Osteoblast (primary cell): ENCODE data around the gene BACE1-AS. TPM values are rescaled to one million over a fixed set of nuclear protein-coding genes. Genes with fewer than 3 reads are reported as not detected.
A peak's percentile ranks its signal among the peaks of the same experiment; 100 is the strongest.

Experiments used
- DNase-seq: peaks from one replicate; pipeline ENCODE4 v3.0.0; 2011; ENCODE audit warnings: low spot score, mixed read lengths; ENCODE audit not compliant: insufficient read length; ENCODE audit errors: missing footprints
- H2AFZ ChIP-seq: 2 replicates; pipeline ENCODE4 v1.6.0; 2011; ENCODE audit warnings: mild to moderate bottlenecking, low read length
- H3K27ac ChIP-seq: 2 replicates; pipeline ENCODE4 v1.5.1; 2011; ENCODE audit warnings: mild to moderate bottlenecking, low read depth, low read length, moderate library complexity
- H3K27me3 ChIP-seq: 2 replicates; pipeline ENCODE4 v1.6.0; 2012; ENCODE audit warnings: mild to moderate bottlenecking, control low read depth, inconsistent platforms, low read length, moderate library complexity; ENCODE audit not compliant: insufficient read depth
- H3K36me3 ChIP-seq: 2 replicates; pipeline ENCODE4 v1.5.1; 2011; ENCODE audit warnings: mild to moderate bottlenecking, low read length, control low read depth, moderate library complexity; ENCODE audit not compliant: insufficient read depth
- H3K4me1 ChIP-seq: 2 replicates; pipeline ENCODE4 v1.5.1; 2011; ENCODE audit warnings: mild to moderate bottlenecking, low read length, control low read depth, moderate library complexity; ENCODE audit not compliant: insufficient read depth
- H3K4me2 ChIP-seq: 2 replicates; pipeline ENCODE4 v1.6.0; 2011; ENCODE audit warnings: mild to moderate bottlenecking, low read length; ENCODE audit not compliant: insufficient read depth
- H3K4me3 ChIP-seq: fragments of 200-600 bp; sonication (generic); 3 replicates; pipeline ENCODE4 v1.5.1; 2012; ENCODE audit warnings: mild to moderate bottlenecking, low read length, inconsistent platforms; ENCODE audit not compliant: insufficient read depth
- H3K79me2 ChIP-seq: 2 replicates; pipeline ENCODE4 v1.6.0; 2012; ENCODE audit warnings: mild to moderate bottlenecking, low read length, control low read depth, inconsistent platforms; ENCODE audit not compliant: insufficient read depth
- H3K9me3 ChIP-seq: 2 replicates; pipeline ENCODE4 v1.5.1; 2011; ENCODE audit warnings: low read depth, low read length, control low read depth
- H4K20me1 ChIP-seq: 2 replicates; pipeline ENCODE4 v1.6.0; 2012; ENCODE audit warnings: mild to moderate bottlenecking, low read length, control low read depth; ENCODE audit not compliant: insufficient read depth
- total RNA-seq: library from RNA; depleted of rRNA; stranded (reverse); fragments of >200 nt; gene quantifications from 2 replicates; pipeline ENCODE4 v1.2.3, GENCODE V29; 2012
- TF ChIP-seq, protein P1 (sequence below): IDR thresholded peaks from 2 replicates; pipeline ENCODE4 v1.5.1; 2011; ENCODE audit warnings: mild to moderate bottlenecking, low read depth, low read length, moderate library complexity; ENCODE audit errors: extremely low read depth

The BACE1-AS gene
- total RNA-seq, 1 donor = 4.0 TPM

DNA sequence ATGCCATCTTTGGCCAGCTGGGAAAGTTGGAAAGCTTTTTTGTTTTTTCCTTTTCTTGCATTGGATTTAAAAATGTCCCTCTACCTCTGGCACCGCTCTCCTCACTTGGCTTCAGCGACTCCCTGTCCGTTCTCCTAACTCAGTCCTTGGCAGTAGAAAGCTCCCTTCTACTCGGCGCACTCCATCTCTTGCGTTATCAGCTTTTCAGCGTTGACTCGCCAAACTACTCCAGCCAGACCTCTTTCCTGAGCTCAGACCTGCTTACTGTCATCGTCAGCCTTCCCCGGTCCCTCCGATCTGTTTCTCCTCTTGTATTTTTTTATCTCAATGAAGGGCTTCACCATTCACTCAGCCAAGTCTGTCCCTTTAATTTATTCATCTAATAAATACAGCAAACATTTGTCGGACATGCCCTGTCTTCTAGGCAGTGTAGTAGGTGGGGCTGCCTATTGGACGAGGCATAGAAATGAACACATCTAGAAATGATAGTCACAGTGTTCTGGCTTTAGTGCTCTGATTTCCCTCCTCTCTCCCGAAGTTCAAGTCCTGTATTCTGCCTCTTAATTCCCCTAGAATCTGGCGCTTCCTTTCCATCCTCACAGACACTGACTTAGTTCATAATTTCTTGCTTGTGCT lies 37.3 kb downstream of the BACE1-AS start:
- TF ChIP-seq, protein P1, sequence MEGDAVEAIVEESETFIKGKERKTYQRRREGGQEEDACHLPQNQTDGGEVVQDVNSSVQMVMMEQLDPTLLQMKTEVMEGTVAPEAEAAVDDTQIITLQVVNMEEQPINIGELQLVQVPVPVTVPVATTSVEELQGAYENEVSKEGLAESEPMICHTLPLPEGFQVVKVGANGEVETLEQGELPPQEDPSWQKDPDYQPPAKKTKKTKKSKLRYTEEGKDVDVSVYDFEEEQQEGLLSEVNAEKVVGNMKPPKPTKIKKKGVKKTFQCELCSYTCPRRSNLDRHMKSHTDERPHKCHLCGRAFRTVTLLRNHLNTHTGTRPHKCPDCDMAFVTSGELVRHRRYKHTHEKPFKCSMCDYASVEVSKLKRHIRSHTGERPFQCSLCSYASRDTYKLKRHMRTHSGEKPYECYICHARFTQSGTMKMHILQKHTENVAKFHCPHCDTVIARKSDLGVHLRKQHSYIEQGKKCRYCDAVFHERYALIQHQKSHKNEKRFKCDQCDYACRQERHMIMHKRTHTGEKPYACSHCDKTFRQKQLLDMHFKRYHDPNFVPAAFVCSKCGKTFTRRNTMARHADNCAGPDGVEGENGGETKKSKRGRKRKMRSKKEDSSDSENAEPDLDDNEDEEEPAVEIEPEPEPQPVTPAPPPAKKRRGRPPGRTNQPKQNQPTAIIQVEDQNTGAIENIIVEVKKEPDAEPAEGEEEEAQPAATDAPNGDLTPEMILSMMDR = no peak
- Histone ChIP-seq H3K27ac (peak overlapping the region; percentile 90), H3K4me1 (peaks cover 11% of the 10 kb centered on the region), H3K36me3 (no peaks in the 10 kb centered on the region), H2AFZ (peak overlapping the region; percentile 79), H3K79me2 (peaks cover 40% of the 10 kb centered on the region), H3K4me2 (peak overlapping the region; percentile 87), H3K9me3 (no peaks in the 10 kb centered on the region), H3K27me3 (no peaks in the 10 kb centered on the region), H3K4me3 (peak overlapping the region; percentile 91), H4K20me1 (peaks cover 16% of the 10 kb centered on the region)
- DNase-seq = no peak

DNA sequence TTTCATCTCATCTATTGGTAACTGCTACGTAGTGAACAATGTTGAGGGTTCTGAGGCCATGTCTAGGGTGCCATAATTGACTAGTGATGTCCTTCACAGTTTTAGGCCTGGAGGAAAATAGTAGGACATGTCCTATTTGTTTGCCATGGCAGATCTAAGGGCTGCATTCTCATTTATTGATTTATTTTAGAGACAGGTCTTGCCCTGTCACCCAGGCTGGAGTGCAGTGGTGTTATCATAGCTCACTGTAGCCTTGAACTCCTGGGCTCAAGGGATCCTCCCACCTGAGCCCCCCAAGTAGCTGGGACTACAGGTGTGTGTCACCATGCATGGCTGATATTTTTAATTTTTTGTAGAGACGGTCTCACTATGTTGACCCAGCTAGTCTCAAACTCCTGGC lies 41.7 kb downstream of the BACE1-AS start:
- peaks cover 13% of the 10 kb centered on the region for H3K36me3 ChIP-seq
- H3K4me1 ChIP-seq = peaks cover 11% of the 10 kb centered on the region
- H3K4me2 ChIP-seq = no peak overlapping the region
- H3K79me2 ChIP-seq = peaks cover 56% of the 10 kb centered on the region
- peaks cover 19% of the 10 kb centered on the region for H4K20me1 ChIP-seq
- H3K9me3 ChIP-seq = no peaks in the 10 kb centered on the region
- no peak for DNase-seq
- TF ChIP-seq, protein P1 = no peak
- H3K4me3 ChIP-seq = no peak overlapping the region
- H3K27me3 ChIP-seq = no peaks in the 10 kb centered on the region
- H2AFZ ChIP-seq = no peak overlapping the region
- H3K27ac ChIP-seq = no peak overlapping the region

DNA sequence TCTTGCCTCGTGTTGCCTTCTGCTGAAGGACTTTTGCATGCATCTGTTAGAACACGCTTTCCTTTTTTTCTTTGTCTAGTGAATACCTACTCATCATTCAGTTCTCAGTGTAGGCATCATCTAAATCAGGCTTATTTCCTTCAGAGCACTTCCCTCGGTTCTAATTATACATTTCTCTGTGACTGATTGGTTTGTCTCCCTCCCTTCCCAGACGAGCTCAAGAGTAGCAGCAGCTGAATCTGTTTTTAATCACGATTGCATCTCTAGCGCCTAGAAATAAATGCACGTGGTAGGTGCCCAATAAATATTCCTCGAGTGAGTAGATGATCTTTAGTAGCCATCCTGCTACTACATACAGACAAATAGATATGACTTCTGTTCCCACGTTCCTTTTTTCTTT lies 42.8 kb downstream of the BACE1-AS start:
- Histone ChIP-seq H2AFZ (no peak overlapping the region), H3K79me2 (peaks cover 58% of the 10 kb centered on the region), H3K27ac (no peak overlapping the region), H3K4me1 (peaks cover 9% of the 10 kb centered on the region), H3K36me3 (peaks cover 15% of the 10 kb centered on the region), H3K9me3 (no peaks in the 10 kb centered on the region), H4K20me1 (peaks cover 18% of the 10 kb centered on the region), H3K4me2 (no peak overlapping the region), H3K4me3 (no peak overlapping the region), H3K27me3 (no peaks in the 10 kb centered on the region)
- TF ChIP-seq, protein P1 = no peak
- no peak for DNase-seq

DNA sequence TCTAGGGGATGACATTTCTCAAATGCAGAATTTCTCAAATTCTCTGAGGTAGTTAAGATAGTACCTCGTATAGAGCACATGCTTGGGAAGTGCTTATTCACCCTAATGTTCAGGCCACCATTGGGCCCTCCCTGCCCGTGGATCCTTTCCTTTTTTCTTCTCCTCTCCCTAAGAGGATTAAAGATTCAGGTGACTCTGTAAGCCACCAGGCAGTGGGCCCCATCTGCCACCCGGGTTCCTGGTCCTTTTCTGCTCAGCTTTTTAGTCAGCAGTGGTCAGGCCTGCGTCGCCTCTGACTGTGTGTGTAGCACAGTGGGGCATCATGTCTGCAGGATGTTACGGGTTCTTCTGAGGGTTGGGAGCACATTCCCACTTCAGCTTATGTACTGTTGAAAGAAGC lies 43.8 kb downstream of the BACE1-AS start:
- Histone ChIP-seq H3K4me3 (no peak overlapping the region), H3K9me3 (no peaks in the 10 kb centered on the region), H2AFZ (no peak overlapping the region), H3K36me3 (peaks cover 20% of the 10 kb centered on the region), H3K27me3 (no peaks in the 10 kb centered on the region), H3K4me2 (no peak overlapping the region), H3K27ac (no peak overlapping the region), H3K79me2 (peaks cover 48% of the 10 kb centered on the region), H4K20me1 (peaks cover 17% of the 10 kb centered on the region), H3K4me1 (peaks cover 2% of the 10 kb centered on the region)
- TF ChIP-seq, protein P1 = no peak
- no peak for DNase-seq
